ENCODE data around the gene SLC35F3. TPM values are rescaled to one million over a fixed set of nuclear protein-coding genes. Genes with fewer than 3 reads are reported as not detected.
A peak's percentile ranks its signal among the peaks of the same experiment; 100 is the strongest.

SLC35F3 gene
- total and polyA plus RNA-seq, 2 experiments from 2014 or later, result 1.0 to 3.2 TPM

- H3K4me3 ChIP-seq, result no peak overlapping the region
- H3K4me2 ChIP-seq, result no peak overlapping the region
- H3F3A ChIP-seq (replicated peaks; ENCODE audit: low read depth), result no peaks in the 10 kb centered on the region
- no peaks in the 10 kb centered on the region for H3K4me1 ChIP-seq (ENCODE audit: insufficient read depth)
- no peak overlapping the region for H2AFZ ChIP-seq
- H3K27ac Mint-ChIP-seq, result no peak overlapping the region
- no peaks in the 10 kb centered on the region for H3K27me3 ChIP-seq (ENCODE audit: insufficient read depth)
- H3K9me3 Mint-ChIP-seq, result no peaks in the 10 kb centered on the region
- H3K9me2 ChIP-seq (ENCODE audit: insufficient read depth), result no peaks in the 10 kb centered on the region
- H3K79me2 ChIP-seq (replicated peaks; ENCODE audit: insufficient read depth), result no peaks in the 10 kb centered on the region
- no peaks in the 10 kb centered on the region for H3K27me3 Mint-ChIP-seq (ENCODE audit: insufficient read depth, low read depth, poor library complexity)
- TF ChIP-seq, protein P1, sequence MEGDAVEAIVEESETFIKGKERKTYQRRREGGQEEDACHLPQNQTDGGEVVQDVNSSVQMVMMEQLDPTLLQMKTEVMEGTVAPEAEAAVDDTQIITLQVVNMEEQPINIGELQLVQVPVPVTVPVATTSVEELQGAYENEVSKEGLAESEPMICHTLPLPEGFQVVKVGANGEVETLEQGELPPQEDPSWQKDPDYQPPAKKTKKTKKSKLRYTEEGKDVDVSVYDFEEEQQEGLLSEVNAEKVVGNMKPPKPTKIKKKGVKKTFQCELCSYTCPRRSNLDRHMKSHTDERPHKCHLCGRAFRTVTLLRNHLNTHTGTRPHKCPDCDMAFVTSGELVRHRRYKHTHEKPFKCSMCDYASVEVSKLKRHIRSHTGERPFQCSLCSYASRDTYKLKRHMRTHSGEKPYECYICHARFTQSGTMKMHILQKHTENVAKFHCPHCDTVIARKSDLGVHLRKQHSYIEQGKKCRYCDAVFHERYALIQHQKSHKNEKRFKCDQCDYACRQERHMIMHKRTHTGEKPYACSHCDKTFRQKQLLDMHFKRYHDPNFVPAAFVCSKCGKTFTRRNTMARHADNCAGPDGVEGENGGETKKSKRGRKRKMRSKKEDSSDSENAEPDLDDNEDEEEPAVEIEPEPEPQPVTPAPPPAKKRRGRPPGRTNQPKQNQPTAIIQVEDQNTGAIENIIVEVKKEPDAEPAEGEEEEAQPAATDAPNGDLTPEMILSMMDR (conservative IDR thresholded peaks at IDR 0.05; ENCODE audit: low read depth in 2 of 2), result peak; percentile 66 to 82
- TF ChIP-seq ZNF462 (CRISPR knock-in tag; IDR thresholded peaks at IDR 0.05) (no peak), JUNB (IDR thresholded peaks at IDR 0.05; ENCODE audit: unreplicated experiment) (no peak), EZH2phosphoT487 (IDR thresholded peaks at IDR 0.05; ENCODE audit: unreplicated experiment) (no peak)
- H3K4me3 Mint-ChIP-seq, result no peak overlapping the region
- no peak overlapping the region for H3K27ac ChIP-seq (ENCODE audit: low read depth)
- peak; percentile 84 for ATAC-seq
- no peaks in the 10 kb centered on the region for H3K36me3 Mint-ChIP-seq (ENCODE audit: low read depth)
- no peaks in the 10 kb centered on the region for H3K36me3 ChIP-seq (ENCODE audit: insufficient read depth)
- H4K20me1 ChIP-seq (replicated peaks; ENCODE audit: insufficient read depth), result no peaks in the 10 kb centered on the region
- peaks cover 8% of the 10 kb centered on the region for H3K4me1 Mint-ChIP-seq
- peak; percentile 95 for DNase-seq (ENCODE audit: low spot score)
These were observed 250.1 kb downstream of the SLC35F3 start for GRCh38 chr1:234154320-234155251.
